ENCODE data around the gene PC.

GRCh38 chr11:66810576-66811185 is 147.5 kb downstream of the PC start:
- TF ChIP-seq CTCF (IDR thresholded peaks at IDR 0.05) (no peak), MAX (IDR thresholded peaks at IDR 0.05; ENCODE audit: low read depth) (no peak), EP300 (IDR thresholded peaks at IDR 0.05; ENCODE audit: borderline replicate concordance in 1 of 2, low read depth in 1 of 2, low read length in 1 of 2) (no peak), RAD21 (IDR thresholded peaks at IDR 0.05; ENCODE audit: low read length) (no peak), NRF1 (IDR thresholded peaks at IDR 0.05; ENCODE audit: low read depth, low read length) (no peak), YY1 (IDR thresholded peaks at IDR 0.05; ENCODE audit: low read depth) (no peak), IRF3 (IDR thresholded peaks at IDR 0.05; ENCODE audit: low read depth, low read length) (no peak), FOXJ3 (CRISPR knock-in tag; IDR thresholded peaks at IDR 0.05) (no peak), TCF12 (IDR thresholded peaks at IDR 0.05) (no peak), JUND (IDR thresholded peaks at IDR 0.05) (no peak), MEF2A (IDR thresholded peaks at IDR 0.05; ENCODE audit: borderline replicate concordance, low read depth) (no peak), GATA2 (CRISPR knock-in tag; IDR thresholded peaks at IDR 0.05) (no peak)

Data from SK-N-SH (cell line).